GM20000 (cell line): ENCODE results near the gene ARSA.
"Not testable (repeated sequence)": the region's sequence is repeated elsewhere in the genome, so short reads cannot be mapped to it uniquely, and the experiment has no call there.

ENCODE experiments used
- DNase-seq: peaks from one replicate; pipeline ENCODE4 v3.0.0; 2012; ENCODE audit warnings: low spot score
- CTCF ChIP-seq: IDR thresholded peaks from 2 replicates; pipeline ENCODE4 v1.5.1; 2012; ENCODE audit warnings: mild to moderate bottlenecking, control low read depth; ENCODE audit errors: extremely low read depth, missing control alignments

The ARSA gene

GRCh38 chr22:50641696-50642607 lies 14.0 kb upstream of the ARSA start:
- no peak for DNase-seq

GRCh38 chr22:50640857-50641647 lies 13.1 kb upstream of the ARSA start:
- no peak for TF ChIP-seq CTCF

More at GRCh38 chr22:50641696-50642607, 14.0 kb upstream of the ARSA start:
- TF ChIP-seq CTCF: no peak

GRCh38 chr22:50640296-50640695 lies 12.3 kb upstream of the ARSA start:
- not testable (repeated sequence) for DNase-seq

More at GRCh38 chr22:50640857-50641647, 13.1 kb upstream of the ARSA start:
- no peak for DNase-seq

GRCh38 chr22:50635591-50635990 lies 7.6 kb upstream of the ARSA start:
- no peak for DNase-seq

GRCh38 chr22:50633771-50634170 lies 5.8 kb upstream of the ARSA start:
- no peak for DNase-seq
- no peak for TF ChIP-seq CTCF

More at GRCh38 chr22:50635591-50635990, 7.6 kb upstream of the ARSA start:
- TF ChIP-seq CTCF: no peak

- no peak for DNase-seq
- TF ChIP-seq CTCF: no peak
Observed at GRCh38 chr22:50633086-50633485, 5.1 kb upstream of the ARSA start.

GRCh38 chr22:50630376-50630775 lies 2.4 kb upstream of the ARSA start:
- DNase-seq: no peak
- TF ChIP-seq CTCF: no peak
